K562 (cell line): ENCODE results near the gene FASTK. TPM values are rescaled to one million over a fixed set of nuclear protein-coding genes. Genes with fewer than 3 reads are reported as not detected.

Experiments
- CBX3 ChIP-seq, 2 experiments: IDR thresholded peaks; 1 replicate in 1 of 2; 2 replicates in 1 of 2; pipeline ENCODE4 v1.6.1; 2012; ENCODE audit warnings: inconsistent platforms in 2 of 2, low read length in 2 of 2, borderline replicate concordance in 1 of 2, control low read depth in 1 of 2
- MEIS2 ChIP-seq: fragments of 450-650 bp; IDR thresholded peaks from 2 replicates; pipeline ENCODE4 v1.6.1; 2014; ENCODE audit warnings: mild to moderate bottlenecking; ENCODE audit not compliant: partially characterized antibody
- MTA1 ChIP-seq: fragments of 450-650 bp; IDR thresholded peaks from 2 replicates; pipeline ENCODE4 v1.6.1; 2017; ENCODE audit warnings: borderline replicate concordance
- SLC30A9 ChIP-seq: fragments of 250-450 bp; sonication (Bioruptor Pico); IDR thresholded peaks from 2 replicates; pipeline ENCODE4 v1.8.0; 2022; ENCODE audit warnings: mild to moderate bottlenecking, moderate library complexity
- SMARCB1 ChIP-seq: IDR thresholded peaks from 2 replicates; pipeline ENCODE4 v1.6.1; 2011; ENCODE audit warnings: improper control_type of control experiment, low read depth; ENCODE audit not compliant: insufficient read length
- ZNF699 ChIP-seq: fragments of 250-450 bp; sonication (Bioruptor Pico); IDR thresholded peaks from 2 replicates; pipeline ENCODE4 v1.8.0; 2021; ENCODE audit warnings: mild to moderate bottlenecking, moderate library complexity; ENCODE audit not compliant: insufficient replicate concordance
- polyA plus RNA-seq, 8 experiments: library from polyadenylated mRNA; depleted of rRNA in 4 of 8; stranded (reverse) in 5 of 8; unstranded in 3 of 8; fragments of >200 nt; fragmentation: Nextera tagmentation in 2 of 8; fragmentation: Illumina TruSeq in 1 of 8; extraction: Ambion mirVana in 2 of 8; extraction: Trizol in 1 of 8; gene quantifications; 2 replicates each; pipeline versions ENCODE4 v1.2.1 to v1.2.3, GENCODE V29; 2011 to 2014; ENCODE audit warnings: inconsistent platforms in 1 of 8, missing spikeins in 1 of 8
- total RNA-seq, 7 experiments: library from RNA; depleted of rRNA in 6 of 7; stranded (reverse); fragments of >200 nt in 6 of 7; fragmentation: Illumina TruSeq in 2 of 7; extraction: Trizol in 2 of 7; gene quantifications; 2 replicates each; pipeline versions ENCODE4 v1.2.1 to v1.2.3, GENCODE V29; 2011 to 2021; ENCODE audit warnings: low replicate concordance in 1 of 7
- TF ChIP-seq, protein P1 (sequence below): sonication (generic); formaldehyde crosslinking; IDR thresholded peaks from 2 replicates; pipeline ENCODE4 v1.8.0; 2023; ENCODE audit warnings: missing genetic modification reagents, mild to moderate bottlenecking, borderline replicate concordance
- TF ChIP-seq, protein P2 (sequence below): fragments of 450-650 bp; formaldehyde crosslinking; conservative IDR thresholded peaks from 2 replicates; pipeline ENCODE4 v1.4.0; 2022; ENCODE audit warnings: mild to moderate bottlenecking, missing genetic modification characterization
- TF ChIP-seq, protein P3 (sequence below): sonication (generic); formaldehyde crosslinking; IDR thresholded peaks from 2 replicates; pipeline ENCODE4 v1.8.1; 2023; ENCODE audit warnings: mild to moderate bottlenecking, missing genetic modification reagents
- TF ChIP-seq, protein P4 (sequence below): sonication (generic); formaldehyde crosslinking; IDR thresholded peaks from 2 replicates; pipeline ENCODE4 v1.8.0; 2022; ENCODE audit warnings: mild to moderate bottlenecking, missing genetic modification reagents, borderline replicate concordance
- TF ChIP-seq, protein P5 (sequence below): fragments of 450-650 bp; IDR thresholded peaks from 2 replicates; pipeline ENCODE4 v1.6.1; 2016
- TF ChIP-seq, protein P6 (sequence below): fragments of 250-450 bp; sonication (Bioruptor Pico); IDR thresholded peaks from 2 replicates; pipeline ENCODE4 v1.8.0; 2021; ENCODE audit warnings: borderline replicate concordance, mild to moderate bottlenecking, moderate library complexity; ENCODE audit not compliant: poor library complexity, severe bottlenecking

The FASTK gene
- total and polyA plus RNA-seq, 9 of the 15 experiments (the other 6 are each of a cell fraction or from before 2014, with no cell fraction given) = 0.51 to 150 (median 48.2) TPM

DNA sequence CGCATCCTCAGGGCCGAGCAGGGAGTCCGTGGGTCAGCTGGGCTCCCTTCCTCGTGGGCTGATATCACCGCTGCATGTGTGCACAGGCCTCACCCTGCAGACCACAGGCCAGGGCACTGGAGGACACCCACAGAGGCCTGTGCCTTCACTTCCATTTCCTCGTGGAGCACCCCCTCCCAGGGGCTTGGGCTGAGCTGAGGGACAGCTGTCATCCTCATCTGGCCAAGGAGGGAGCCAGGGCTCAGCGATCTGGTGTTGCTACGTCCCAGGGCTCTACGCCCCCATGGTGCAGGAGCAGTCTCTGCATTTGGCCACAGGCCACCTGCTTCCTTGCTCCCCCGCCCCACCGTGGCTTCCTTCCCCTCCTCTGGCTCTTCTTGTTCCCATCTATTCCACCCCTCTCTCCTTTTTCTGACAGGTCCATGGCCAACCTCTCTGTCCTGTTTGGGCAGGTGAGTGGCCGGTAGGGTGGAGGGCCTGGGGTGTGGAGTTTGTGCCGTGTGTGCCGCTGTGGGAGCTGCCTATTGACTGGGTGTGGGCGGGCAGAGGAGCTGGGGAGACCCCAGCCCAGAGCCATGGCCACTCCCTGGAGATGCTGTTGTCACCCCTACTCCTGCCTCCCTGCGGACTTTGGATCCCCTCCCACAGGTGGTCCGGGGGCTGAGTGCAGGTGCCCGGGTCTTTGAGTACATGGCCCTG, 40.6 kb downstream of the FASTK start (continued):
- TF ChIP-seq, protein P1, sequence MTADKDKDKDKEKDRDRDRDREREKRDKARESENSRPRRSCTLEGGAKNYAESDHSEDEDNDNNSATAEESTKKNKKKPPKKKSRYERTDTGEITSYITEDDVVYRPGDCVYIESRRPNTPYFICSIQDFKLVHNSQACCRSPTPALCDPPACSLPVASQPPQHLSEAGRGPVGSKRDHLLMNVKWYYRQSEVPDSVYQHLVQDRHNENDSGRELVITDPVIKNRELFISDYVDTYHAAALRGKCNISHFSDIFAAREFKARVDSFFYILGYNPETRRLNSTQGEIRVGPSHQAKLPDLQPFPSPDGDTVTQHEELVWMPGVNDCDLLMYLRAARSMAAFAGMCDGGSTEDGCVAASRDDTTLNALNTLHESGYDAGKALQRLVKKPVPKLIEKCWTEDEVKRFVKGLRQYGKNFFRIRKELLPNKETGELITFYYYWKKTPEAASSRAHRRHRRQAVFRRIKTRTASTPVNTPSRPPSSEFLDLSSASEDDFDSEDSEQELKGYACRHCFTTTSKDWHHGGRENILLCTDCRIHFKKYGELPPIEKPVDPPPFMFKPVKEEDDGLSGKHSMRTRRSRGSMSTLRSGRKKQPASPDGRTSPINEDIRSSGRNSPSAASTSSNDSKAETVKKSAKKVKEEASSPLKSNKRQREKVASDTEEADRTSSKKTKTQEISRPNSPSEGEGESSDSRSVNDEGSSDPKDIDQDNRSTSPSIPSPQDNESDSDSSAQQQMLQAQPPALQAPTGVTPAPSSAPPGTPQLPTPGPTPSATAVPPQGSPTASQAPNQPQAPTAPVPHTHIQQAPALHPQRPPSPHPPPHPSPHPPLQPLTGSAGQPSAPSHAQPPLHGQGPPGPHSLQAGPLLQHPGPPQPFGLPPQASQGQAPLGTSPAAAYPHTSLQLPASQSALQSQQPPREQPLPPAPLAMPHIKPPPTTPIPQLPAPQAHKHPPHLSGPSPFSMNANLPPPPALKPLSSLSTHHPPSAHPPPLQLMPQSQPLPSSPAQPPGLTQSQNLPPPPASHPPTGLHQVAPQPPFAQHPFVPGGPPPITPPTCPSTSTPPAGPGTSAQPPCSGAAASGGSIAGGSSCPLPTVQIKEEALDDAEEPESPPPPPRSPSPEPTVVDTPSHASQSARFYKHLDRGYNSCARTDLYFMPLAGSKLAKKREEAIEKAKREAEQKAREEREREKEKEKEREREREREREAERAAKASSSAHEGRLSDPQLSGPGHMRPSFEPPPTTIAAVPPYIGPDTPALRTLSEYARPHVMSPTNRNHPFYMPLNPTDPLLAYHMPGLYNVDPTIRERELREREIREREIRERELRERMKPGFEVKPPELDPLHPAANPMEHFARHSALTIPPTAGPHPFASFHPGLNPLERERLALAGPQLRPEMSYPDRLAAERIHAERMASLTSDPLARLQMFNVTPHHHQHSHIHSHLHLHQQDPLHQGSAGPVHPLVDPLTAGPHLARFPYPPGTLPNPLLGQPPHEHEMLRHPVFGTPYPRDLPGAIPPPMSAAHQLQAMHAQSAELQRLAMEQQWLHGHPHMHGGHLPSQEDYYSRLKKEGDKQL (CRISPR knock-in tag) = peak; percentile 97; the same call in 1 of the 2 replicates
- TF ChIP-seq, protein P2, sequence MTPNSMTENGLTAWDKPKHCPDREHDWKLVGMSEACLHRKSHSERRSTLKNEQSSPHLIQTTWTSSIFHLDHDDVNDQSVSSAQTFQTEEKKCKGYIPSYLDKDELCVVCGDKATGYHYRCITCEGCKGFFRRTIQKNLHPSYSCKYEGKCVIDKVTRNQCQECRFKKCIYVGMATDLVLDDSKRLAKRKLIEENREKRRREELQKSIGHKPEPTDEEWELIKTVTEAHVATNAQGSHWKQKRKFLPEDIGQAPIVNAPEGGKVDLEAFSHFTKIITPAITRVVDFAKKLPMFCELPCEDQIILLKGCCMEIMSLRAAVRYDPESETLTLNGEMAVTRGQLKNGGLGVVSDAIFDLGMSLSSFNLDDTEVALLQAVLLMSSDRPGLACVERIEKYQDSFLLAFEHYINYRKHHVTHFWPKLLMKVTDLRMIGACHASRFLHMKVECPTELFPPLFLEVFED = no peak
- TF ChIP-seq CBX3 (IDR thresholded peaks at IDR 0.05; ENCODE audit: borderline replicate concordance in 1 of 2, low read length in 2 of 2) (0 out of 3 replicates have a peak, but pooled peaks of 1 of the 2 experiments have one; percentile 15), SMARCB1 (no peak), MTA1 (no peak; the same call in 1 of the 2 replicates), MEIS2 (peak; percentile 46), SLC30A9 (no peak), ZNF699 (CRISPR knock-in tag) (no peak)
- TF ChIP-seq, protein P3, sequence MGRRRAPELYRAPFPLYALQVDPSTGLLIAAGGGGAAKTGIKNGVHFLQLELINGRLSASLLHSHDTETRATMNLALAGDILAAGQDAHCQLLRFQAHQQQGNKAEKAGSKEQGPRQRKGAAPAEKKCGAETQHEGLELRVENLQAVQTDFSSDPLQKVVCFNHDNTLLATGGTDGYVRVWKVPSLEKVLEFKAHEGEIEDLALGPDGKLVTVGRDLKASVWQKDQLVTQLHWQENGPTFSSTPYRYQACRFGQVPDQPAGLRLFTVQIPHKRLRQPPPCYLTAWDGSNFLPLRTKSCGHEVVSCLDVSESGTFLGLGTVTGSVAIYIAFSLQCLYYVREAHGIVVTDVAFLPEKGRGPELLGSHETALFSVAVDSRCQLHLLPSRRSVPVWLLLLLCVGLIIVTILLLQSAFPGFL (CRISPR knock-in tag) = peak; percentile 89; the same call in 1 of the 2 replicates
- TF ChIP-seq, protein P4, sequence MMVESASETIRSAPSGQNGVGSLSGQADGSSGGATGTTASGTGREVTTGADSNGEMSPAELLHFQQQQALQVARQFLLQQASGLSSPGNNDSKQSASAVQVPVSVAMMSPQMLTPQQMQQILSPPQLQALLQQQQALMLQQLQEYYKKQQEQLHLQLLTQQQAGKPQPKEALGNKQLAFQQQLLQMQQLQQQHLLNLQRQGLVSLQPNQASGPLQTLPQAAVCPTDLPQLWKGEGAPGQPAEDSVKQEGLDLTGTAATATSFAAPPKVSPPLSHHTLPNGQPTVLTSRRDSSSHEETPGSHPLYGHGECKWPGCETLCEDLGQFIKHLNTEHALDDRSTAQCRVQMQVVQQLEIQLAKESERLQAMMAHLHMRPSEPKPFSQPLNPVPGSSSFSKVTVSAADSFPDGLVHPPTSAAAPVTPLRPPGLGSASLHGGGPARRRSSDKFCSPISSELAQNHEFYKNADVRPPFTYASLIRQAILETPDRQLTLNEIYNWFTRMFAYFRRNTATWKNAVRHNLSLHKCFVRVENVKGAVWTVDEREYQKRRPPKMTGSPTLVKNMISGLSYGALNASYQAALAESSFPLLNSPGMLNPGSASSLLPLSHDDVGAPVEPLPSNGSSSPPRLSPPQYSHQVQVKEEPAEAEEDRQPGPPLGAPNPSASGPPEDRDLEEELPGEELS (CRISPR knock-in tag) = 0 out of 2 replicates have a peak, but pooled peaks have one; percentile 71
- TF ChIP-seq, protein P5, sequence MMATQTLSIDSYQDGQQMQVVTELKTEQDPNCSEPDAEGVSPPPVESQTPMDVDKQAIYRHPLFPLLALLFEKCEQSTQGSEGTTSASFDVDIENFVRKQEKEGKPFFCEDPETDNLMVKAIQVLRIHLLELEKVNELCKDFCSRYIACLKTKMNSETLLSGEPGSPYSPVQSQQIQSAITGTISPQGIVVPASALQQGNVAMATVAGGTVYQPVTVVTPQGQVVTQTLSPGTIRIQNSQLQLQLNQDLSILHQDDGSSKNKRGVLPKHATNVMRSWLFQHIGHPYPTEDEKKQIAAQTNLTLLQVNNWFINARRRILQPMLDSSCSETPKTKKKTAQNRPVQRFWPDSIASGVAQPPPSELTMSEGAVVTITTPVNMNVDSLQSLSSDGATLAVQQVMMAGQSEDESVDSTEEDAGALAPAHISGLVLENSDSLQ = peak; percentile 69
- TF ChIP-seq, protein P6, sequence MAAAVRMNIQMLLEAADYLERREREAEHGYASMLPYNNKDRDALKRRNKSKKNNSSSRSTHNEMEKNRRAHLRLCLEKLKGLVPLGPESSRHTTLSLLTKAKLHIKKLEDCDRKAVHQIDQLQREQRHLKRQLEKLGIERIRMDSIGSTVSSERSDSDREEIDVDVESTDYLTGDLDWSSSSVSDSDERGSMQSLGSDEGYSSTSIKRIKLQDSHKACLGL = peak; percentile 1
